SK-N-SH (cell line): ENCODE measurements around the gene SNX20. TPM values are rescaled to one million over a fixed set of nuclear protein-coding genes. Genes with fewer than 3 reads are reported as not detected.

Experiments used
- CTCF ChIA-PET: fragments of 300-600, 350-600 bp; formaldehyde crosslinking; extraction: SDS; loops from one replicate; lab custom pipeline; 2021; lab: Yijun Ruan, JAX
- POLR2A ChIA-PET: fragments of 350-600 bp; sonication (Branson Sonifier 250); formaldehyde crosslinking; extraction: SDS; loops from one replicate; lab custom pipeline; 2020; ENCODE audit warnings: antibody characterized with exemption, inconsistent platforms; lab: Yijun Ruan, JAX
- DNase-seq: peaks from one replicate; pipeline ENCODE4 v3.0.0; 2012
- H2AFZ ChIP-seq: fragments of 200-600 bp; sonication (generic); 2 replicates; pipeline ENCODE4 v1.8.1; 2016; ENCODE audit warnings: antibody characterized with exemption, mild to moderate bottlenecking, low read depth
- H3F3A ChIP-seq: fragments of 200-600 bp; sonication (generic); replicated peaks from 2 replicates; pipeline ENCODE3; 2016; ENCODE audit warnings: antibody characterized with exemption, mild to moderate bottlenecking; ENCODE audit not compliant: insufficient read depth
- H3K27ac ChIP-seq, 2 experiments: fragments of 200-500 bp in 1 of 2; fragments of 200-600 bp in 1 of 2; sonication (Bioruptor generic) in 1 of 2; sonication (generic), shearing (Covaris generic) in 1 of 2; 2 replicates each; pipeline versions ENCODE4 v1.5.1 to v1.6.1; 2014 to 2016; ENCODE audit warnings: low read depth in 2 of 2, inconsistent platforms in 1 of 2, low read length in 1 of 2, mild to moderate bottlenecking in 1 of 2, mixed read lengths in 1 of 2
- H3K27me3 ChIP-seq: fragments of 200-600 bp; sonication (generic), shearing (Covaris generic); 2 replicates; pipeline ENCODE4 v1.6.1; 2016; ENCODE audit warnings: mixed run types; ENCODE audit not compliant: insufficient read depth
- H3K36me3 ChIP-seq, 2 experiments: fragments of 200-500 bp in 1 of 2; fragments of 200-600 bp in 1 of 2; sonication (Bioruptor generic) in 1 of 2; sonication (generic) in 1 of 2; replicated peaks in 1 of 2; 2 replicates each; pipeline versions ENCODE3 to v1.5.1; 2014 to 2016; ENCODE audit warnings: low read length in 1 of 2, mild to moderate bottlenecking in 1 of 2; ENCODE audit not compliant: insufficient read depth in 2 of 2, control insufficient read depth in 1 of 2
- H3K4me1 ChIP-seq, 2 experiments: fragments of 200-500 bp in 1 of 2; fragments of 200-600 bp in 1 of 2; sonication (Bioruptor generic) in 1 of 2; sonication (generic), shearing (Covaris generic) in 1 of 2; 2 replicates each; pipeline versions ENCODE4 v1.5.1 to v1.6.1; 2014 to 2016; ENCODE audit warnings: low read depth in 1 of 2, low read length in 1 of 2, mixed run types in 1 of 2; ENCODE audit not compliant: insufficient read depth in 2 of 2, control insufficient read depth in 1 of 2
- H3K4me2 ChIP-seq: fragments of 200-600 bp; sonication (generic), shearing (Covaris generic); 2 replicates; pipeline ENCODE4 v1.6.1; 2017; ENCODE audit warnings: mixed run types
- H3K4me3 ChIP-seq, 2 experiments: fragments of 200-500 bp in 1 of 2; fragments of 200-600 bp in 1 of 2; sonication (Bioruptor generic) in 1 of 2; sonication (generic), shearing (Covaris generic) in 1 of 2; 2 replicates each; pipeline versions ENCODE4 v1.5.1 to v1.8.1; 2014 to 2016; ENCODE audit warnings: low read depth in 2 of 2, inconsistent platforms in 1 of 2, low read length in 1 of 2, mild to moderate bottlenecking in 1 of 2, mixed read lengths in 1 of 2, moderate library complexity in 1 of 2
- H3K79me2 ChIP-seq: fragments of 200-600 bp; sonication (generic); 2 replicates; pipeline ENCODE4 v1.8.1; 2017; ENCODE audit warnings: mild to moderate bottlenecking; ENCODE audit not compliant: insufficient read depth
- H3K9ac ChIP-seq: fragments of 200-600 bp; sonication (generic); 2 replicates; pipeline ENCODE4 v1.6.1; 2017; ENCODE audit warnings: mixed run types
- H3K9me2 ChIP-seq: fragments of 200-600 bp; sonication (generic); 2 replicates; pipeline ENCODE4 v1.6.1; 2017; ENCODE audit warnings: mixed run types
- H3K9me3 ChIP-seq: fragments of 200-600 bp; sonication (generic); 2 replicates; pipeline ENCODE4 v1.6.1; 2017; ENCODE audit warnings: mixed run types, mild to moderate bottlenecking, moderate library complexity
- H4K20me1 ChIP-seq: fragments of 200-600 bp; sonication (generic); 2 replicates; pipeline ENCODE4 v1.6.1; 2017; ENCODE audit warnings: mild to moderate bottlenecking, mixed run types; ENCODE audit not compliant: insufficient read depth
- CHD2 ChIP-seq: fragments of 150-350 bp; IDR thresholded peaks from 2 replicates; pipeline ENCODE4 v1.6.1; 2018; ENCODE audit warnings: low read length; ENCODE audit not compliant: partially characterized antibody
- EZH2phosphoT487 ChIP-seq: fragments of 200-600 bp; sonication (generic); IDR thresholded peaks from 2 replicates; pipeline ENCODE4 v1.6.1; 2017; ENCODE audit warnings: low read depth, mixed run types, mild to moderate bottlenecking, antibody characterized with exemption, moderate library complexity, borderline replicate concordance
- FOXM1 ChIP-seq: IDR thresholded peaks from 2 replicates; pipeline ENCODE4 v1.4.0; 2012; ENCODE audit warnings: low read depth, mild to moderate bottlenecking
- GATA2 ChIP-seq: sonication (generic); formaldehyde crosslinking; IDR thresholded peaks from 2 replicates; pipeline ENCODE4 v1.5.0; 2020; ENCODE audit warnings: mild to moderate bottlenecking, missing genetic modification reagents
- MXI1 ChIP-seq: IDR thresholded peaks from 2 replicates; pipeline ENCODE4 v1.6.1; 2012; ENCODE audit warnings: mild to moderate bottlenecking, low read depth, low read length, improper control_type of control experiment
- RAD21 ChIP-seq: IDR thresholded peaks from 2 replicates; pipeline ENCODE4 v1.6.1; 2012; ENCODE audit warnings: mild to moderate bottlenecking, low read length
- RFX5 ChIP-seq: IDR thresholded peaks from 2 replicates; pipeline ENCODE4 v1.6.1; 2012; ENCODE audit warnings: mild to moderate bottlenecking, improper control_type of control experiment, low read length
- SMC3 ChIP-seq: IDR thresholded peaks from 2 replicates; pipeline ENCODE4 v1.6.1; 2012; ENCODE audit warnings: low read depth, low read length, improper control_type of control experiment
- TAF1 ChIP-seq: IDR thresholded peaks from 2 replicates; pipeline ENCODE4 v1.6.1; 2012; ENCODE audit warnings: low read depth, mild to moderate bottlenecking, low read length, moderate library complexity, borderline replicate concordance
- TEAD4 ChIP-seq: IDR thresholded peaks from 2 replicates; pipeline ENCODE4 v1.4.0; 2012; ENCODE audit warnings: mild to moderate bottlenecking, borderline replicate concordance; ENCODE audit not compliant: insufficient read depth
- WGBS: methylation state at CpG from one replicate; pipeline ENCODE4 v1.1.6; 2017; ENCODE audit warnings: low lambda C conversion rate; 5-methylcytosine and 5-hydroxymethylcytosine counted together
- polyA plus RNA-seq, 3 experiments: library from polyadenylated mRNA; depleted of rRNA; stranded (reverse); fragments of >200 nt; gene quantifications; 2 replicates each; pipeline ENCODE4 v1.2.3, GENCODE V29; 2012
- TF ChIP-seq, protein P1 (sequence below): IDR thresholded peaks from 2 replicates; pipeline ENCODE4 v1.6.1; 2012; ENCODE audit warnings: mild to moderate bottlenecking, low read depth, low read length, moderate library complexity
- TF ChIP-seq, protein P2 (sequence below): fragments of 200-600 bp; sonication (generic); IDR thresholded peaks from 2 replicates; pipeline ENCODE4 v1.6.1; 2017; ENCODE audit warnings: antibody characterized with exemption, mild to moderate bottlenecking, moderate library complexity

The SNX20 gene
- polyA plus RNA-seq, 1 of the 3 experiments (the other 2 are of a cell fraction) = not detected

DNA sequence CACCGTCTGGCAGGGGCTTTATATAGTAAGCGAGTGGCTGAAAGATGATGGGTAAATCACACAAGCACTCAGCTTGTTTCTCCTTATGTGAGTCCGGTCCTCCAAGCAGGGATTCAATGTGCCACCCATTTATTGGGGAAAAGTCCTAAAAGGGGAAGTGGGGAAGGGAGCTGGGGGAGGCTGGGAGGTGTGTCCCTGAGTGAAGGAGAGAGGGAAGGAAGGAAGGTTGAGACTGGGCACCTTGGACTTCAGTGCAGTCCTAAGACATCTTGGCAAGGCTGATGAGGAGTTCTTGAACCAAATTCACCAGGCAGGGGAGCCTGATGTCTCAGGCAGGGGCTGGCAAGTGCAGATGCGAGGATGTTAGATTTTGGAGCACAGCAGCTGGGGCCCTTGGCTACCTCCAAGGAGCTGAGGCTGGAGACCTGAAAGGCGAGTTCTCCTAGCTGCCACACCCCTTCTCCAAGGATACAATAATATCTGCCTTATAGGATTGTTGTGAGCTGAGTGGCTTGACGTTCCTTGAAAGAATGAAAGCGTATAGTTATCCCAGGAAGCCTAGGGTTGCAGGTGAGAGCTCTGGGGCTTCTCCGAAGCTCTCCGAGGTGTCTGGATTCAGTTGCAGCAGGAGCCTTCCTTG lies 37.8 kb upstream of the SNX20 start:
- Histone ChIP-seq H3K27ac (no peak overlapping the region), H3K27me3 (no peaks in the 10 kb centered on the region), H3K4me1 (peaks cover 0 to 5% of the 10 kb centered on the region in 2 experiments; a peak in 1 of 4 replicates), H3K4me2 (no peak overlapping the region), H3K79me2 (no peaks in the 10 kb centered on the region), H3K9ac (no peak overlapping the region), H3K4me3 (no peak overlapping the region), H3K9me2 (no peaks in the 10 kb centered on the region), H3K36me3 (no peaks in the 10 kb centered on the region), H2AFZ (no peak overlapping the region), H3K9me3 (no peaks in the 10 kb centered on the region), H4K20me1 (no peaks in the 10 kb centered on the region), H3F3A (no peaks in the 10 kb centered on the region)
- TF ChIP-seq RFX5 (no peak), CHD2 (no peak)
- POLR2A ChIA-PET = no interaction called here
- DNase-seq = no peak
- WGBS = 50% methylated on average over 9 of the region's 9 CpGs
- CTCF ChIA-PET = interaction anchor here (1.5 kb wide), 1 partner anchor 12 kb away, joined by 5 read pairs; no protein-coding TSS in a partner anchor

DNA sequence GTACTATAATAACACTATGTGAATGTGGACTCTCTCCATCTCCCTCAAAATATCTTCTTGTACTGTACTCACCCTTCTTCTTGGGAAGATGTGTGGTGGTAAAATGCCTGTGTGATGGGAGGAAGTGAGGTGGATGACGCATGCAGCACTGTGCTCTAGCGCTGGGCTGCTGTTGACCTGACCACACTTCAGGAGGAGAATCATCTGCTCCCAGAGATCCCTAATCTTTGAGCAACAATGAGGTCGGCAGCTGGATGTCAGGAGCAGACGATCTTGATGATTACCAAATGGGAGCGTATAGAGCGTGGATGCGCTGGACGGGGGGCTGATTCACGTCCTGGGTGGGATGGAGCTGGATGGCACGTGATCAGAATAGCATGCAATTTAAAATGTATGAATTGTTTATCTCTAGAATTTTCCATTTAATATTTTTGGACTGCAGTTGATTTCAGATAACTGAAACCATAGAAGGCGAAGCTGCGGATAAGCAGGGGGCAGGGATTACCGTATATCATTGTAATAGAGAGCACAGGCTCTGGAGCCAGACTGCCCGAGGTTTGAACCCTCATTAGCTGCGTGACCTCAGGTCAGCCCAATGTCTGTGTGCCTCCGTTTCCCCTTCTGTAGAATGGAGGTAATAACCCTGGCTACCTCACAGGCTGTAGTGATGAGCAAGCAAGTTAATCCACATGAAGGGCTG lies 37.1 kb upstream of the SNX20 start:
- Histone ChIP-seq H3K4me2 (no peak overlapping the region), H3F3A (no peaks in the 10 kb centered on the region), H2AFZ (no peak overlapping the region), H3K9me2 (no peaks in the 10 kb centered on the region), H3K4me1 (peaks cover 0 to 9% of the 10 kb centered on the region in 2 experiments; a peak in 1 of 4 replicates), H3K9ac (no peak overlapping the region), H3K79me2 (no peaks in the 10 kb centered on the region), H3K27me3 (no peaks in the 10 kb centered on the region), H3K36me3 (no peaks in the 10 kb centered on the region), H3K9me3 (no peaks in the 10 kb centered on the region), H3K4me3 (no peak overlapping the region), H3K27ac (no peak overlapping the region), H4K20me1 (no peaks in the 10 kb centered on the region)
- DNase-seq = peak; percentile 47
- ChIA-PET POLR2A (no interaction called here), CTCF (interaction anchor here (0.6 to 1.5 kb wide), 2 partner anchors 12 to 58 kb away, joined by 3 to 5 read pairs; no protein-coding TSS in a partner anchor)
- whole genome bisulfite sequencing = 58% methylated on average over 16 of the region's 16 CpGs
- TF ChIP-seq GATA2 (CRISPR knock-in tag) = peak; percentile 34; the same call in 1 of the 2 replicates
- no peak for TF ChIP-seq TEAD4

GRCh38 chr16:50717494-50717893 lies 36.4 kb upstream of the SNX20 start:
- ChIA-PET POLR2A (no interaction called here), CTCF (interaction anchor here (0.6 to 1.0 kb wide), 3 partner anchors 10 to 59 kb away, joined by 3 to 6 read pairs (median 3); no protein-coding TSS in a partner anchor)
- H3K9me3 ChIP-seq = no peaks in the 10 kb centered on the region
- H3K27me3 ChIP-seq = no peaks in the 10 kb centered on the region
- H3K4me1 ChIP-seq = peaks cover 0 to 11% of the 10 kb centered on the region in 2 experiments; a peak in 1 of 4 replicates
- no peaks in the 10 kb centered on the region for H4K20me1 ChIP-seq
- no peak overlapping the region for H3K4me2 ChIP-seq
- no peaks in the 10 kb centered on the region for H3K79me2 ChIP-seq
- no peak overlapping the region for H3K27ac ChIP-seq
- H3K36me3 ChIP-seq = no peaks in the 10 kb centered on the region
- no peak overlapping the region for H3K9ac ChIP-seq
- no peak overlapping the region for H3K4me3 ChIP-seq
- H3K9me2 ChIP-seq = no peaks in the 10 kb centered on the region
- 71% methylated on average over 5 of the region's 5 CpGs for WGBS
- no peak overlapping the region for H2AFZ ChIP-seq
- H3F3A ChIP-seq = no peaks in the 10 kb centered on the region
- no peak for DNase-seq
- TF ChIP-seq, protein P1, sequence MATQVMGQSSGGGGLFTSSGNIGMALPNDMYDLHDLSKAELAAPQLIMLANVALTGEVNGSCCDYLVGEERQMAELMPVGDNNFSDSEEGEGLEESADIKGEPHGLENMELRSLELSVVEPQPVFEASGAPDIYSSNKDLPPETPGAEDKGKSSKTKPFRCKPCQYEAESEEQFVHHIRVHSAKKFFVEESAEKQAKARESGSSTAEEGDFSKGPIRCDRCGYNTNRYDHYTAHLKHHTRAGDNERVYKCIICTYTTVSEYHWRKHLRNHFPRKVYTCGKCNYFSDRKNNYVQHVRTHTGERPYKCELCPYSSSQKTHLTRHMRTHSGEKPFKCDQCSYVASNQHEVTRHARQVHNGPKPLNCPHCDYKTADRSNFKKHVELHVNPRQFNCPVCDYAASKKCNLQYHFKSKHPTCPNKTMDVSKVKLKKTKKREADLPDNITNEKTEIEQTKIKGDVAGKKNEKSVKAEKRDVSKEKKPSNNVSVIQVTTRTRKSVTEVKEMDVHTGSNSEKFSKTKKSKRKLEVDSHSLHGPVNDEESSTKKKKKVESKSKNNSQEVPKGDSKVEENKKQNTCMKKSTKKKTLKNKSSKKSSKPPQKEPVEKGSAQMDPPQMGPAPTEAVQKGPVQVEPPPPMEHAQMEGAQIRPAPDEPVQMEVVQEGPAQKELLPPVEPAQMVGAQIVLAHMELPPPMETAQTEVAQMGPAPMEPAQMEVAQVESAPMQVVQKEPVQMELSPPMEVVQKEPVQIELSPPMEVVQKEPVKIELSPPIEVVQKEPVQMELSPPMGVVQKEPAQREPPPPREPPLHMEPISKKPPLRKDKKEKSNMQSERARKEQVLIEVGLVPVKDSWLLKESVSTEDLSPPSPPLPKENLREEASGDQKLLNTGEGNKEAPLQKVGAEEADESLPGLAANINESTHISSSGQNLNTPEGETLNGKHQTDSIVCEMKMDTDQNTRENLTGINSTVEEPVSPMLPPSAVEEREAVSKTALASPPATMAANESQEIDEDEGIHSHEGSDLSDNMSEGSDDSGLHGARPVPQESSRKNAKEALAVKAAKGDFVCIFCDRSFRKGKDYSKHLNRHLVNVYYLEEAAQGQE = no peak
- no peak for TF ChIP-seq EZH2phosphoT487
- no peak for TF ChIP-seq MXI1
- TF ChIP-seq SMC3 = no peak
- TF ChIP-seq TEAD4 = no peak
- TF ChIP-seq TAF1 = no peak
- no peak for TF ChIP-seq RAD21
- no peak for TF ChIP-seq FOXM1
- TF ChIP-seq, protein P2, sequence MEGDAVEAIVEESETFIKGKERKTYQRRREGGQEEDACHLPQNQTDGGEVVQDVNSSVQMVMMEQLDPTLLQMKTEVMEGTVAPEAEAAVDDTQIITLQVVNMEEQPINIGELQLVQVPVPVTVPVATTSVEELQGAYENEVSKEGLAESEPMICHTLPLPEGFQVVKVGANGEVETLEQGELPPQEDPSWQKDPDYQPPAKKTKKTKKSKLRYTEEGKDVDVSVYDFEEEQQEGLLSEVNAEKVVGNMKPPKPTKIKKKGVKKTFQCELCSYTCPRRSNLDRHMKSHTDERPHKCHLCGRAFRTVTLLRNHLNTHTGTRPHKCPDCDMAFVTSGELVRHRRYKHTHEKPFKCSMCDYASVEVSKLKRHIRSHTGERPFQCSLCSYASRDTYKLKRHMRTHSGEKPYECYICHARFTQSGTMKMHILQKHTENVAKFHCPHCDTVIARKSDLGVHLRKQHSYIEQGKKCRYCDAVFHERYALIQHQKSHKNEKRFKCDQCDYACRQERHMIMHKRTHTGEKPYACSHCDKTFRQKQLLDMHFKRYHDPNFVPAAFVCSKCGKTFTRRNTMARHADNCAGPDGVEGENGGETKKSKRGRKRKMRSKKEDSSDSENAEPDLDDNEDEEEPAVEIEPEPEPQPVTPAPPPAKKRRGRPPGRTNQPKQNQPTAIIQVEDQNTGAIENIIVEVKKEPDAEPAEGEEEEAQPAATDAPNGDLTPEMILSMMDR = no peak
